B cell (primary cell): ENCODE results near the gene TMEM271. TPM values are rescaled to one million over a fixed set of nuclear protein-coding genes. Genes with fewer than 3 reads are reported as not detected.

Experiments
- ATAC-seq: fragments of 200-7000 bp; cut with Tn5 transposase; one replicate; pipeline ENCODE4 v1.10.0; 2021; ENCODE audit warnings: low read depth, mild to moderate bottlenecking, moderate number of reproducible peaks, moderate library complexity
- CTCF ChIA-PET: fragments of 350-600 bp; sonication (Branson Sonifier 250); formaldehyde crosslinking; loops from one replicate; lab custom pipeline; 2021; ENCODE audit warnings: antibody characterized with exemption, inconsistent platforms; lab: Charles Lee
- POLR2A ChIA-PET: fragments of 350-600 bp; sonication (Branson Sonifier 250); formaldehyde crosslinking; loops from one replicate; lab custom pipeline; 2021; ENCODE audit warnings: antibody characterized with exemption; lab: Charles Lee
- DNase-seq: peaks from one replicate; pipeline ENCODE4 v3.0.0; 2013
- H2AFZ ChIP-seq: 2 replicates; pipeline ENCODE4 v1.6.1; 2012; ENCODE audit warnings: mild to moderate bottlenecking, low read depth, low read length; ENCODE audit not compliant: insufficient read depth, poor library complexity, severe bottlenecking
- H3K27ac ChIP-seq, 2 donors: 1 replicate in 1 of 2; 2 replicates in 1 of 2; pipeline ENCODE4 v1.5.1; 2012 to 2013; ENCODE audit warnings: low read length in 2 of 2, mild to moderate bottlenecking in 2 of 2, moderate library complexity in 1 of 2
- H3K27me3 ChIP-seq, 4 experiments: fragments of 200-600 bp in 1 of 4; sonication (generic) in 1 of 4; replicated peaks in 1 of 4; 1 replicate in 2 of 4; 2 replicates in 2 of 4; pipeline versions ENCODE4 v1.6.1 to v1.7.0; 2013 to 2016; ENCODE audit warnings: low read length in 3 of 4, mild to moderate bottlenecking in 2 of 4, mixed read lengths in 1 of 4, moderate library complexity in 1 of 4; ENCODE audit not compliant: insufficient read depth in 4 of 4, control insufficient read depth in 3 of 4; ENCODE audit errors: control extremely low read depth in 1 of 4
- H3K36me3 ChIP-seq, 2 experiments: replicated peaks in 1 of 2; 1 replicate in 1 of 2; 2 replicates in 1 of 2; pipeline versions ENCODE4 v1.6.1 to v1.7.1; 2013; ENCODE audit warnings: low read length in 1 of 2; ENCODE audit not compliant: insufficient read depth in 2 of 2, control insufficient read depth in 1 of 2; ENCODE audit errors: control extremely low read depth in 1 of 2, extremely low read depth in 1 of 2
- H3K4me1 ChIP-seq, 2 donors: fragments of 200-600 bp in 1 of 2; sonication (generic) in 1 of 2; 1 replicate in 1 of 2; 2 replicates in 1 of 2; pipeline versions ENCODE4 v1.5.1 to v1.6.1; 2013 to 2017; ENCODE audit warnings: low read length in 2 of 2; ENCODE audit not compliant: control insufficient read depth in 2 of 2, insufficient read depth in 2 of 2
- H3K4me2 ChIP-seq: replicated peaks from 2 replicates; pipeline ENCODE3; 2012; ENCODE audit warnings: mild to moderate bottlenecking, low read depth, low read length; ENCODE audit not compliant: poor library complexity, severe bottlenecking
- H3K4me3 ChIP-seq, 5 experiments: fragments of 200-600 bp in 1 of 5; sonication (generic) in 1 of 5; 1 replicate in 3 of 5; 2 replicates in 2 of 5; pipeline versions ENCODE4 v1.5.1 to v1.7.0; 2011 to 2016; ENCODE audit warnings: low read length in 4 of 5, mild to moderate bottlenecking in 4 of 5, low read depth in 2 of 5, control low read depth in 1 of 5, moderate library complexity in 1 of 5; ENCODE audit not compliant: insufficient read depth in 1 of 5; ENCODE audit errors: control extremely low read depth in 1 of 5, extremely low read depth in 1 of 5
- H3K79me2 ChIP-seq: fragments of 200-600 bp; sonication (generic); one replicate; pipeline ENCODE4 v1.6.0; 2016; ENCODE audit warnings: low read length; ENCODE audit not compliant: control insufficient read depth, insufficient read depth
- H3K9ac ChIP-seq: fragments of 200-600 bp; sonication (generic); 2 replicates; pipeline ENCODE4 v1.6.1; 2017; ENCODE audit warnings: mild to moderate bottlenecking, low read length, moderate library complexity
- H3K9me3 ChIP-seq, 3 donors: one replicate each; pipeline versions ENCODE4 v1.6.1 to v1.7.1; 2013; ENCODE audit warnings: low read length in 2 of 3; ENCODE audit not compliant: control insufficient read depth in 2 of 3, insufficient read depth in 1 of 3; ENCODE audit errors: control extremely low read depth in 1 of 3
- H4K20me1 ChIP-seq: 2 replicates; pipeline ENCODE4 v1.6.0; 2012; ENCODE audit warnings: mild to moderate bottlenecking, low read length; ENCODE audit not compliant: insufficient read depth, control insufficient read depth, poor library complexity, severe bottlenecking
- H3K27ac Mint-ChIP-seq: one replicate; pipeline ENCODE4 v1.8.0; 2021; ENCODE audit warnings: mixed read lengths
- H3K27me3 Mint-ChIP-seq: one replicate; pipeline ENCODE4 v1.8.0; 2021; ENCODE audit warnings: mixed read lengths
- H3K4me1 Mint-ChIP-seq: one replicate; pipeline ENCODE4 v1.8.0; 2021; ENCODE audit warnings: mixed read lengths
- H3K4me3 Mint-ChIP-seq: one replicate; pipeline ENCODE4 v1.8.0; 2021; ENCODE audit warnings: mixed read lengths
- H3K9me3 Mint-ChIP-seq: one replicate; pipeline ENCODE4 v1.8.0; 2022; ENCODE audit warnings: mixed read lengths; ENCODE audit not compliant: insufficient read depth
- CTCF ChIP-seq: fragments of 200-600 bp; IDR thresholded peaks from one replicate; pipeline ENCODE4 v1.8.0; 2022; ENCODE audit warnings: antibody characterized with exemption, mild to moderate bottlenecking
- EZH2 ChIP-seq: IDR thresholded peaks from 2 replicates; pipeline ENCODE4 v1.6.1; 2012; ENCODE audit warnings: borderline replicate concordance, low read depth, mild to moderate bottlenecking, moderate library complexity, low read length; ENCODE audit not compliant: insufficient read depth, poor library complexity, severe bottlenecking
- WGBS: methylation state at CpG from one replicate; pipeline ENCODE4 v1.1.5; 2013; ENCODE audit warnings: missing lambda C conversion rate; ENCODE audit not compliant: insufficient coverage; 5-methylcytosine and 5-hydroxymethylcytosine counted together
- intact Hi-C: fragments of 100-400 bp; cut with micrococcal nuclease; formaldehyde crosslinking; loops from one replicate; pipeline ENCODE4 v1.10.0; 2022
- polyA plus RNA-seq: library from polyadenylated mRNA; depleted of rRNA; stranded (reverse); fragments of >200 nt; gene quantifications from 2 replicates; pipeline ENCODE4 v1.2.3, GENCODE V29; 2012
- total RNA-seq, 2 donors: library from RNA; stranded (reverse); fragments of 120-200 nt in 1 of 2; gene quantifications; 1 replicate in 1 of 2; 2 replicates in 1 of 2; pipeline versions ENCODE4 v1.2.3 to v1.2.4, GENCODE V29; 2013 to 2022

Gene TMEM271
- total and polyA plus RNA-seq, 2 donors (not counting 1 experiment from before 2014, with no cell fraction given) = not detected

- Histone ChIP-seq H3K36me3 (no peaks in the 10 kb centered on the region), H4K20me1 (no peaks in the 10 kb centered on the region), H3K4me2 (no peak overlapping the region), H3K4me1 (no peaks in the 10 kb centered on the region), H3K27ac (no peak overlapping the region), H2AFZ (no peak overlapping the region), H3K79me2 (no peaks in the 10 kb centered on the region), H3K4me3 (no peak overlapping the region), H3K9ac (no peak overlapping the region), H3K9me3 (peaks cover 0 to 27% (median 0%) of the 10 kb centered on the region in 3 donors), H3K27me3 (peaks cover 0 to 5% (median 1%) of the 10 kb centered on the region in 4 experiments)
- H3K27me3 Mint-ChIP-seq = peaks cover 21% of the 10 kb centered on the region
- intact Hi-C loops = no loop called here
- 91% methylated on average over 12 of the region's 17 CpGs for WGBS
- no peak overlapping the region for H3K27ac Mint-ChIP-seq
- TF ChIP-seq EZH2 (no peak), CTCF (no peak)
- H3K4me3 Mint-ChIP-seq = no peak overlapping the region
- ChIA-PET CTCF (no interaction called here), POLR2A (no interaction called here)
- H3K4me1 Mint-ChIP-seq = peaks cover 5% of the 10 kb centered on the region
- no peak for DNase-seq
- H3K9me3 Mint-ChIP-seq = no peaks in the 10 kb centered on the region
- ATAC-seq = no peak
These were observed 29.8 kb upstream of the TMEM271 start for GRCh38 chr4:605702-606425.

GRCh38 chr4:604131-604530, 28.0 kb upstream of the TMEM271 start:
- H3K79me2 ChIP-seq = no peaks in the 10 kb centered on the region
- Mint-ChIP-seq H3K4me1 (peaks cover 5% of the 10 kb centered on the region), H3K27ac (no peak overlapping the region), H3K27me3 (peaks cover 14% of the 10 kb centered on the region), H3K4me3 (no peak overlapping the region), H3K9me3 (no peaks in the 10 kb centered on the region)
- POLR2A ChIA-PET = no interaction called here
- intact Hi-C loops = no loop called here
- H3K4me3 ChIP-seq = no peak overlapping the region
- no peaks in the 10 kb centered on the region for H3K4me1 ChIP-seq
- DNase-seq (no peak), ATAC-seq (no peak)
- CTCF ChIA-PET = no interaction called here
- H3K9ac ChIP-seq = no peak overlapping the region
- H3K9me3 ChIP-seq = peaks cover 0 to 32% (median 0%) of the 10 kb centered on the region in 3 donors
- TF ChIP-seq CTCF (no peak), EZH2 (no peak)
- H4K20me1 ChIP-seq = no peaks in the 10 kb centered on the region
- peaks cover 0 to 5% (median 0%) of the 10 kb centered on the region in 4 experiments for H3K27me3 ChIP-seq
- no peak overlapping the region for H3K4me2 ChIP-seq
- WGBS = no CpG with 5 or more reads among the region's 3 CpGs
- no peak overlapping the region for H3K27ac ChIP-seq
- no peaks in the 10 kb centered on the region for H3K36me3 ChIP-seq
- H2AFZ ChIP-seq = no peak overlapping the region
